OCI-LY7 (cell line): ENCODE results near the gene ZNF35. TPM values are rescaled to one million over a fixed set of nuclear protein-coding genes. Genes with fewer than 3 reads are reported as not detected.

Source experiments
- Bru-seq: library from RNA; stranded (reverse); fragments of 400-500 nt; gene quantifications from one replicate; lab custom pipeline; 2021; lab: Mats Ljungman, UMichigan
- BruChase-seq, 2 experiments: library from RNA; stranded (reverse); fragments of 400-500 nt; gene quantifications; one replicate each; lab custom pipeline; 2021; lab: Mats Ljungman, UMichigan
- BruUV-seq: library from RNA; stranded (reverse); fragments of 400-500 nt; replicated peaks from 2 replicates; lab custom pipeline; 2021; lab: Mats Ljungman, UMichigan
- CTCF ChIA-PET: fragments of 300-600 bp; sonication (Branson Sonifier 250); formaldehyde crosslinking; loops from one replicate; lab custom pipeline; 2022; ENCODE audit warnings: antibody characterized with exemption; ENCODE audit not compliant: unreplicated experiment; lab: Charles Lee
- POLR2A ChIA-PET: fragments of 300-600 bp; sonication (Branson Sonifier 250); formaldehyde crosslinking; loops from one replicate; lab custom pipeline; 2022; ENCODE audit warnings: antibody characterized with exemption; lab: Charles Lee
- DNase-seq: peaks from one replicate; pipeline ENCODE4 v3.0.0-alpha.2; 2015; ENCODE audit warnings: low spot score
- H2AFZ ChIP-seq: fragments of 200-600 bp; sonication (generic), shearing (Covaris generic); 2 replicates; pipeline ENCODE4 v1.6.1; 2014; ENCODE audit warnings: mild to moderate bottlenecking, antibody characterized with exemption, low read length, moderate library complexity
- H3K27ac ChIP-seq: fragments of 200-600 bp; sonication (generic); 2 replicates; pipeline ENCODE4 v1.5.1; 2014; ENCODE audit warnings: mixed run types, low read depth, mild to moderate bottlenecking, moderate library complexity, low read length, inconsistent platforms; ENCODE audit not compliant: poor library complexity, severe bottlenecking
- H3K36me3 ChIP-seq: fragments of 200-600 bp; sonication (generic); 2 replicates; pipeline ENCODE4 v1.6.1; 2014; ENCODE audit warnings: mild to moderate bottlenecking, antibody characterized with exemption, low read length, moderate library complexity, mixed read lengths; ENCODE audit not compliant: insufficient read depth
- H3K4me1 ChIP-seq: fragments of 200-600 bp; sonication (generic); 2 replicates; pipeline ENCODE4 v1.5.1; 2014; ENCODE audit warnings: mild to moderate bottlenecking, low read length; ENCODE audit not compliant: insufficient read depth, poor library complexity, severe bottlenecking
- H3K4me2 ChIP-seq: fragments of 200-600 bp; sonication (generic); 2 replicates; pipeline ENCODE4 v1.6.1; 2014; ENCODE audit warnings: mild to moderate bottlenecking, low read length
- H3K4me3 ChIP-seq: fragments of 200-600 bp; sonication (generic); 2 replicates; pipeline ENCODE4 v1.5.1; 2014; ENCODE audit warnings: mild to moderate bottlenecking, low read depth, low read length; ENCODE audit not compliant: poor library complexity, severe bottlenecking
- H3K79me2 ChIP-seq: fragments of 200-600 bp; sonication (generic); 2 replicates; pipeline ENCODE4 v1.6.1; 2016; ENCODE audit warnings: low read depth, mild to moderate bottlenecking, low read length, moderate library complexity, mixed read lengths; ENCODE audit not compliant: insufficient read depth
- H3K9me2 ChIP-seq: fragments of 200-600 bp; sonication (generic); 2 replicates; pipeline ENCODE4 v1.6.1; 2016; ENCODE audit warnings: mild to moderate bottlenecking, low read length, mixed read lengths; ENCODE audit not compliant: insufficient read depth
- H3K9me3 ChIP-seq: fragments of 200-600 bp; sonication (generic); 2 replicates; pipeline ENCODE4 v1.6.1; 2014; ENCODE audit warnings: mild to moderate bottlenecking, mixed run types, low read length, mixed read lengths
- H4K20me1 ChIP-seq: fragments of 200-600 bp; sonication (generic); 2 replicates; pipeline ENCODE4 v1.6.1; 2014; ENCODE audit warnings: mild to moderate bottlenecking, antibody characterized with exemption, low read length, moderate library complexity, mixed read lengths; ENCODE audit not compliant: insufficient read depth
- CTCF ChIP-seq: fragments of 200-600 bp; sonication (generic); conservative IDR thresholded peaks from 2 replicates; pipeline ENCODE4 v1.5.1; 2014; ENCODE audit warnings: mild to moderate bottlenecking, antibody characterized with exemption, low read length, moderate library complexity, mixed read lengths
- EZH2phosphoT487 ChIP-seq: fragments of 200-600 bp; sonication (generic); IDR thresholded peaks from 2 replicates; pipeline ENCODE4 v1.6.1; 2018; ENCODE audit warnings: low read depth, borderline replicate concordance, mild to moderate bottlenecking, mixed run types, antibody characterized with exemption, low read length, moderate library complexity, mixed read lengths
- intact Hi-C: fragments of 100-400 bp; cut with micrococcal nuclease; formaldehyde crosslinking; loops from one replicate; pipeline ENCODE4 v1.10.0; 2022; ENCODE audit not compliant: unreplicated experiment
- long read RNA-seq: library from polyadenylated mRNA; stranded (forward); transcript quantifications from one replicate; pipeline ENCODE4 v2.0.0, GENCODE V29; 2022
- total RNA-seq, 2 experiments: library from RNA; depleted of rRNA in 1 of 2; stranded (reverse); fragments of >200 nt in 1 of 2; shearing (Covaris generic) in 1 of 2; gene quantifications; 2 replicates each; pipeline ENCODE4 v1.2.3, GENCODE V29; 2014 to 2022

The ZNF35 gene
- total RNA-seq (2014; rRNA removed; shearing (Covaris generic)) (9.0 and 11.9 TPM in 2 replicates), total RNA-seq (2022) (8.6 and 9.5 TPM in 2 replicates), Bru-seq, nascent RNA (percentile 72 among the genes with signal in this experiment), BruChase-seq, experiment 1, labeled RNA remaining after a 6-hour chase (percentile 57 among the genes with signal in this experiment), BruChase-seq, experiment 2, labeled RNA remaining after a 2-hour chase (percentile 78 among the genes with signal in this experiment)
- long read RNA-seq, partial matches to known transcripts, result 0 of 5 reads
- long read RNA-seq, other reads (novel, unspliced or antisense), result 0 of 5 reads

DNA sequence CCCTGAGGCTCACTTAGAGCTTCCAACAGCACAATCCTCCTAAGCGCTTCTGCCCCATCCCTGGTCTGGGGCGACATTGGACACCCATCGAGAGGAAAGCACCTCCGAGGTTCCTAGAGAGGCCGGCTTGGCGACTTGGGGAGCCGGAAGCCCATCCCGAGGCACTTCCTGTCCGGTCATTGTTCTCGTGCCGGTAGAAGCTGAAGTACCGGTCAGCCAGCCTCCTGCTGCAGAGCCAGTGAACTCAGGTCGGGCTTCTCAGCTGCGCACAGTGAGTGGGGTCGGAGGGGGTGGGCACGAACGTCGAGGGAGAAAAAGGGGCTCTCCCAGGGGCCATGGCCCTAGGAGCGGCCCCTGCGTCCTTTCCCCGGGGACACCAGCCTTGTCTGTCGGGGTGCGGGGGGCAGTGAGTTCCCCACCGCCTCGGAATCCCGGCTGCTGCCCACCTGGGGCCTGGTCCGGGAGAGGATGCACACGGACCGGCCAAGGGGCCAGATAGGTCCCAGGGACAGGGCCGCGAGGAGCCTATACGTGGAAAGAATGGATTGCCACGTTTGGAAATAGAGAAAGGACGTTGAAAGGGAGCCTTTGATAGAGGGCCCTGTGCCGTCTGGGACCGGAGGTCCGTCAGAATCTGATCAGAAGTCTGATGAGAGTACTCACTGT is at the start of gene ZNF35:
Gene ZNF35 (plus strand): TSS at position 169 of the 666 bp plus-strand sequence. CDS start 2,336 bp downstream, outside the sequence.
- Histone ChIP-seq H4K20me1 (no peaks in the 10 kb centered on the region), H3K4me1 (peaks cover 23% of the 10 kb centered on the region), H3K9me3 (no peaks in the 10 kb centered on the region), H3K27ac (no peak within 1 kb of the TSS), H3K79me2 (peaks cover 11% of the 10 kb centered on the region; the same call in 1 of the 2 replicates), H3K36me3 (peaks cover 32% of the 10 kb centered on the region), H3K4me3 (peak within 1 kb of the TSS; percentile 89), H3K4me2 (peak within 1 kb of the TSS; percentile 68), H3K9me2 (no peaks in the 10 kb centered on the region; the same call in 1 of the 2 replicates), H2AFZ (peak within 1 kb of the TSS; percentile 86)
- ChIA-PET POLR2A (interaction anchor here (1.0 to 1.8 kb wide), 4 partner anchors 9 to 37 kb away, joined by 3 to 8 read pairs (median 4); partner anchors contain the start of gene ZNF197), CTCF (no interaction called here)
- DNase-seq, result peak; percentile 86
- BruUV-seq, result TSS peak; percentile 61
- intact Hi-C loops, result loop anchor here (2.0 kb wide), 1 partner anchor 24 kb away; the partner anchor contains the start of gene ZNF197
- TF ChIP-seq CTCF (no peak), EZH2phosphoT487 (no peak)

- no peak for DNase-seq
- no peaks in the 10 kb centered on the region for H3K79me2 ChIP-seq
- no peaks in the 10 kb centered on the region for H4K20me1 ChIP-seq
- BruUV-seq, result no TSS peak
- H3K4me1 ChIP-seq, result no peaks in the 10 kb centered on the region
- TF ChIP-seq EZH2phosphoT487 (no peak), CTCF (no peak)
- no peaks in the 10 kb centered on the region for H3K36me3 ChIP-seq
- no peak overlapping the region for H3K4me2 ChIP-seq
- no peak overlapping the region for H3K27ac ChIP-seq
- H3K4me3 ChIP-seq, result no peak overlapping the region
- intact Hi-C loops, result no loop called here
- H3K9me3 ChIP-seq, result no peaks in the 10 kb centered on the region
- ChIA-PET CTCF (no interaction called here), POLR2A (no interaction called here)
- no peak overlapping the region for H2AFZ ChIP-seq
- H3K9me2 ChIP-seq, result no peaks in the 10 kb centered on the region
Observed at GRCh38 chr3:44601749-44602148, 46.8 kb upstream of the ZNF35 start.
